K562 (cell line): ENCODE data around the gene RHEBL1. TPM values are rescaled to one million over a fixed set of nuclear protein-coding genes. Genes with fewer than 3 reads are reported as not detected.

Source experiments
- FIP1L1 ChIP-seq: fragments of 200-400 bp; formaldehyde crosslinking; IDR thresholded peaks from 2 replicates; pipeline ENCODE4 v1.6.1; 2018; ENCODE audit warnings: mild to moderate bottlenecking, low read depth, low read length; ENCODE audit not compliant: poor library complexity, severe bottlenecking
- HMBOX1 ChIP-seq: sonication (generic); IDR thresholded peaks from 2 replicates; pipeline ENCODE4 v1.6.1; 2016
- ILK ChIP-seq: fragments of 450-650 bp; IDR thresholded peaks from 2 replicates; pipeline ENCODE4 v1.6.1; 2016; ENCODE audit warnings: missing genetic modification characterization, low read depth, mild to moderate bottlenecking, missing compliant biosample characterization, moderate library complexity, borderline replicate concordance
- IRF1 ChIP-seq: sonication (generic); formaldehyde crosslinking; IDR thresholded peaks from 2 replicates; pipeline ENCODE4 v1.8.0; 2022; ENCODE audit warnings: missing genetic modification reagents, mild to moderate bottlenecking, borderline replicate concordance
- NR2C1 ChIP-seq, 2 experiments: fragments of 450-650 bp; IDR thresholded peaks; 2 replicates each; pipeline ENCODE4 v1.6.1; 2017; ENCODE audit warnings: mild to moderate bottlenecking in 2 of 2, antibody characterized with exemption in 1 of 2, inconsistent platforms in 1 of 2, missing compliant biosample characterization in 1 of 2, missing genetic modification characterization in 1 of 2
- PHF8 ChIP-seq: fragments of 200-600 bp; sonication (generic); IDR thresholded peaks from 2 replicates; pipeline ENCODE4 v1.6.1; 2012; ENCODE audit warnings: mixed run types, mild to moderate bottlenecking, inconsistent platforms, low read length, moderate library complexity, borderline replicate concordance
- POLR2A ChIP-seq: fragments of 450-650 bp; conservative IDR thresholded peaks from 2 replicates; pipeline ENCODE4 v1.6.1; 2016
- UBTF ChIP-seq, 2 experiments: IDR thresholded peaks; 2 replicates each; pipeline ENCODE4 v1.6.1; 2012; ENCODE audit warnings: improper control_type of control experiment in 2 of 2, low read depth in 2 of 2, low read length in 2 of 2, borderline replicate concordance in 1 of 2
- VEZF1 ChIP-seq: fragments of 200-800 bp; sonication (Bioruptor generic); IDR thresholded peaks from 2 replicates; pipeline ENCODE4 v1.6.1; 2017; ENCODE audit warnings: missing genetic modification characterization, missing compliant biosample characterization
- ZC3H8 ChIP-seq: fragments of 450-650 bp; IDR thresholded peaks from 2 replicates; pipeline ENCODE4 v1.6.1; 2017
- ZNF41 ChIP-seq: fragments of 250-450 bp; sonication (Bioruptor Pico); conservative IDR thresholded peaks from 2 replicates; pipeline ENCODE4 v1.4.0; 2020; ENCODE audit warnings: mild to moderate bottlenecking
- ZNF655 ChIP-seq: fragments of 250-450 bp; sonication (Bioruptor Pico); IDR thresholded peaks from 2 replicates; pipeline ENCODE4 v1.5.0; 2021
- polyA plus RNA-seq, 8 experiments: library from polyadenylated mRNA; depleted of rRNA in 4 of 8; stranded (reverse) in 5 of 8; unstranded in 3 of 8; fragments of >200 nt; fragmentation: Nextera tagmentation in 2 of 8; fragmentation: Illumina TruSeq in 1 of 8; extraction: Ambion mirVana in 2 of 8; extraction: Trizol in 1 of 8; gene quantifications; 2 replicates each; pipeline versions ENCODE4 v1.2.1 to v1.2.3, GENCODE V29; 2011 to 2014; ENCODE audit warnings: inconsistent platforms in 1 of 8, missing spikeins in 1 of 8
- total RNA-seq, 7 experiments: library from RNA; depleted of rRNA in 6 of 7; stranded (reverse); fragments of >200 nt in 6 of 7; fragmentation: Illumina TruSeq in 2 of 7; extraction: Trizol in 2 of 7; gene quantifications; 2 replicates each; pipeline versions ENCODE4 v1.2.1 to v1.2.3, GENCODE V29; 2011 to 2021; ENCODE audit warnings: low replicate concordance in 1 of 7
- TF ChIP-seq, protein P1 (sequence below): sonication (generic); formaldehyde crosslinking; IDR thresholded peaks from 2 replicates; pipeline ENCODE4 v1.8.1; 2023; ENCODE audit warnings: missing genetic modification reagents, mild to moderate bottlenecking, borderline replicate concordance

The RHEBL1 gene
- total and polyA plus RNA-seq, 9 of the 15 experiments (the other 6 are each of a cell fraction or from before 2014, with no cell fraction given): 4.3 to 36.1 (median 8.2) TPM

DNA sequence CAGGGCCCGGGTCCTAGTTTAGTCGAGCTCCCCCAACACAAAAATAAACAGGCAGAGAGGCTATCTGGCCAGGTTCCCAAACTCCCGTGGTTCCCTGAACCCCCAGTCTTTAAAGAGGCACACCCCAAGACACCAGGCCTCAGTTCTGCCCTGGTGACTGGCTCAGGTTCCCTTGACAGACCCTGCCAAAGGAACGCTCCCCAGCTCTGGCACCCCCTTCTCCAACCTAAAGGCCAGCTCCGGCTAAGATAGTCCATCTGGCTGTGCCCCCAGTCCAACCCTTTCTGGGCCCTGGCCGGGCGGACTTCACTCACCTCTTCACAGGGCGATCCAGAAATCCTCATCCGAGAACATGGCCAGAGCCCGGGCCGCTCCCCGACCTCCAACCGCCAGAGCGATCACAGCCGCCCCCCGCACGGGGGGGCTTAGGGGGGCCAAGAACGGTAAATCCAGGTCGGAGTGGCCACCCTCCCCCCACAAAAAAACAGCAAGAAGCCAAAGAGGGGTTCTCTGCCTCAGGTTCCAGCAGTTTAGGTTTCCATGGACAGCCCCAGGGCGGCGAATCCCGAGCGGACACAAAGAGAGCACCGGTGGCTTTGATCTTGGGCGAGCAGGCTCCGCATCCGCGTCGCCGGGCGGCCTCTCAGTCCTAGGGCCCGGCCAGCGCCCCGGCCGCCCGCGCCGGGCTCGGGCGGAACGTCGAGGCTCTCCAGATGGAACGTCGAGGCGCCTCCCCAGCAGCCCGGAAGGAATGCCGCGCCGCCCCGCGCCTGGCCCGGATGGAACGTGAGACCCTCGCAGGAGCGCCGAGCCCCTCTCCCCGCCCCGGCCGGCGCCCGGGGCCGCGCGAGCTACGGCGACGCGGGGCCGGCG is 10.2 kb downstream of the RHEBL1 start (continued):
- TF ChIP-seq, protein P1, sequence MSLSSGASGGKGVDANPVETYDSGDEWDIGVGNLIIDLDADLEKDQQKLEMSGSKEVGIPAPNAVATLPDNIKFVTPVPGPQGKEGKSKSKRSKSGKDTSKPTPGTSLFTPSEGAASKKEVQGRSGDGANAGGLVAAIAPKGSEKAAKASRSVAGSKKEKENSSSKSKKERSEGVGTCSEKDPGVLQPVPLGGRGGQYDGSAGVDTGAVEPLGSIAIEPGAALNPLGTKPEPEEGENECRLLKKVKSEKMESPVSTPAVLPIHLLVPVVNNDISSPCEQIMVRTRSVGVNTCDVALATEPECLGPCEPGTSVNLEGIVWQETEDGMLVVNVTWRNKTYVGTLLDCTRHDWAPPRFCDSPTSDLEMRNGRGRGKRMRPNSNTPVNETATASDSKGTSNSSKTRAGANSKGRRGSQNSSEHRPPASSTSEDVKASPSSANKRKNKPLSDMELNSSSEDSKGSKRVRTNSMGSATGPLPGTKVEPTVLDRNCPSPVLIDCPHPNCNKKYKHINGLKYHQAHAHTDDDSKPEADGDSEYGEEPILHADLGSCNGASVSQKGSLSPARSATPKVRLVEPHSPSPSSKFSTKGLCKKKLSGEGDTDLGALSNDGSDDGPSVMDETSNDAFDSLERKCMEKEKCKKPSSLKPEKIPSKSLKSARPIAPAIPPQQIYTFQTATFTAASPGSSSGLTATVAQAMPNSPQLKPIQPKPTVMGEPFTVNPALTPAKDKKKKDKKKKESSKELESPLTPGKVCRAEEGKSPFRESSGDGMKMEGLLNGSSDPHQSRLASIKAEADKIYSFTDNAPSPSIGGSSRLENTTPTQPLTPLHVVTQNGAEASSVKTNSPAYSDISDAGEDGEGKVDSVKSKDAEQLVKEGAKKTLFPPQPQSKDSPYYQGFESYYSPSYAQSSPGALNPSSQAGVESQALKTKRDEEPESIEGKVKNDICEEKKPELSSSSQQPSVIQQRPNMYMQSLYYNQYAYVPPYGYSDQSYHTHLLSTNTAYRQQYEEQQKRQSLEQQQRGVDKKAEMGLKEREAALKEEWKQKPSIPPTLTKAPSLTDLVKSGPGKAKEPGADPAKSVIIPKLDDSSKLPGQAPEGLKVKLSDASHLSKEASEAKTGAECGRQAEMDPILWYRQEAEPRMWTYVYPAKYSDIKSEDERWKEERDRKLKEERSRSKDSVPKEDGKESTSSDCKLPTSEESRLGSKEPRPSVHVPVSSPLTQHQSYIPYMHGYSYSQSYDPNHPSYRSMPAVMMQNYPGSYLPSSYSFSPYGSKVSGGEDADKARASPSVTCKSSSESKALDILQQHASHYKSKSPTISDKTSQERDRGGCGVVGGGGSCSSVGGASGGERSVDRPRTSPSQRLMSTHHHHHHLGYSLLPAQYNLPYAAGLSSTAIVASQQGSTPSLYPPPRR (CRISPR knock-in tag): no peak
- TF ChIP-seq ZC3H8: no peak
- no peak for TF ChIP-seq ZNF655 (CRISPR knock-in tag)
- TF ChIP-seq IRF1 (CRISPR knock-in tag): no peak
- TF ChIP-seq VEZF1 (CRISPR knock-in tag): peak; percentile 64
- no peak for TF ChIP-seq HMBOX1
- no peak for TF ChIP-seq FIP1L1
- TF ChIP-seq ZNF41: no peak
- TF ChIP-seq NR2C1 (IDR thresholded peaks at IDR 0.05): no peak
- TF ChIP-seq NR2C1 (tag; IDR thresholded peaks at IDR 0.05): no peak
- TF ChIP-seq ILK (tag): no peak
- no peak for TF ChIP-seq PHF8
- peak; percentile 61 to 68; a peak in 2 of 4 replicates for TF ChIP-seq UBTF (IDR thresholded peaks at IDR 0.05; ENCODE audit: borderline replicate concordance in 1 of 2, low read depth in 2 of 2, low read length in 2 of 2)
- no peak for TF ChIP-seq POLR2A
